Suprapubic skin (tissue), 4 donors: ENCODE measurements around the gene ADGRG2. TPM values are rescaled to one million over a fixed set of nuclear protein-coding genes. Genes with fewer than 3 reads are reported as not detected.

Source experiments
- DNase-seq, 2 donors: peaks; one replicate each; pipeline ENCODE4 v3.0.0-alpha.2; 2019; ENCODE audit warnings: low spot score in 2 of 2
- H3K27ac ChIP-seq: fragments of 200-600 bp; sonication (generic); one replicate; pipeline ENCODE4 v1.5.1; 2019
- H3K27me3 ChIP-seq: fragments of 200-600 bp; sonication (generic); one replicate; pipeline ENCODE4 v1.5.1; 2019
- H3K36me3 ChIP-seq: fragments of 200-600 bp; sonication (generic); one replicate; pipeline ENCODE4 v1.5.1; 2019
- H3K4me1 ChIP-seq: fragments of 200-600 bp; sonication (generic); one replicate; pipeline ENCODE4 v1.5.1; 2019
- H3K4me3 ChIP-seq: fragments of 200-600 bp; sonication (generic); one replicate; pipeline ENCODE4 v1.5.1; 2019; ENCODE audit warnings: mild to moderate bottlenecking
- H3K9me3 ChIP-seq: fragments of 200-600 bp; sonication (generic); one replicate; pipeline ENCODE4 v1.5.1; 2019
- CTCF ChIP-seq, 2 donors: fragments of 200-600 bp in 1 of 2; fragments of 450-650 bp in 1 of 2; sonication (generic) in 1 of 2; IDR thresholded peaks; one replicate each; pipeline ENCODE4 v1.5.1; 2016 to 2019; ENCODE audit warnings: antibody characterized with exemption in 2 of 2, mild to moderate bottlenecking in 1 of 2, moderate library complexity in 1 of 2
- EP300 ChIP-seq: sonication (generic); formaldehyde crosslinking; IDR thresholded peaks from one replicate; pipeline ENCODE4 v1.6.1; 2017; ENCODE audit warnings: antibody characterized with exemption
- POLR2A ChIP-seq, 2 donors: fragments of 450-650 bp; IDR thresholded peaks; one replicate each; pipeline ENCODE4 v1.6.1; 2017; ENCODE audit warnings: antibody characterized with exemption in 2 of 2, mild to moderate bottlenecking in 2 of 2, moderate library complexity in 2 of 2
- POLR2AphosphoS5 ChIP-seq, 3 donors: sonication (generic); formaldehyde crosslinking; IDR thresholded peaks; one replicate each; pipeline ENCODE4 v1.6.1; 2017; ENCODE audit warnings: antibody characterized with exemption in 3 of 3
- WGBS: methylation state at CpG from one replicate; pipeline ENCODE4 v1.1.5; 2018; 5-methylcytosine and 5-hydroxymethylcytosine counted together
- total RNA-seq, 4 donors: library from RNA; depleted of rRNA; stranded (reverse); fragments of >200 nt; gene quantifications; one replicate each; pipeline ENCODE4 v1.1.0, GENCODE V29; 2016

ADGRG2 gene
- total RNA-seq, 4 donors from 2014 or later, result 0.24 to 2.0 (median 0.60) TPM

- Histone ChIP-seq H3K9me3 (no peaks in the 10 kb centered on the region), H3K4me1 (no peaks in the 10 kb centered on the region), H3K4me3 (no peak overlapping the region), H3K27me3 (no peaks in the 10 kb centered on the region), H3K27ac (no peak overlapping the region), H3K36me3 (no peaks in the 10 kb centered on the region)
- DNase-seq, result no peak
- TF ChIP-seq EP300, result no peak
- TF ChIP-seq POLR2A (IDR thresholded peaks at IDR 0.05), result no peak
- WGBS, result 90% methylated on average over 7 of the region's 7 CpGs
Measured at GRCh38 chrX:18974993-18975392, 147.3 kb downstream of the ADGRG2 start.

GRCh38 chrX:18973527-18974192 is 148.6 kb downstream of the ADGRG2 start:
- Histone ChIP-seq H3K4me1 (no peaks in the 10 kb centered on the region), H3K4me3 (no peak overlapping the region), H3K27ac (no peak overlapping the region), H3K27me3 (no peaks in the 10 kb centered on the region), H3K36me3 (no peaks in the 10 kb centered on the region), H3K9me3 (no peaks in the 10 kb centered on the region)
- TF ChIP-seq POLR2A (IDR thresholded peaks at IDR 0.05), result no peak
- no peak for TF ChIP-seq CTCF (IDR thresholded peaks at IDR 0.05)
- no peak for TF ChIP-seq EP300
- no peak for TF ChIP-seq POLR2AphosphoS5 (IDR thresholded peaks at IDR 0.05)
- 70% methylated on average over 7 of the region's 7 CpGs for WGBS
- no peak for DNase-seq

- H3K9me3 ChIP-seq, result no peaks in the 10 kb centered on the region
- H3K27me3 ChIP-seq, result no peaks in the 10 kb centered on the region
- TF ChIP-seq CTCF (IDR thresholded peaks at IDR 0.05) (no peak), POLR2AphosphoS5 (IDR thresholded peaks at IDR 0.05) (no peak), EP300 (no peak), POLR2A (IDR thresholded peaks at IDR 0.05) (no peak)
- H3K4me1 ChIP-seq, result no peaks in the 10 kb centered on the region
- WGBS, result 44% methylated on average over 2 of the region's 2 CpGs
- no peaks in the 10 kb centered on the region for H3K36me3 ChIP-seq
- H3K27ac ChIP-seq, result no peak overlapping the region
- no peak overlapping the region for H3K4me3 ChIP-seq
- DNase-seq, result no peak
Measured at GRCh38 chrX:18971506-18971905, 150.8 kb downstream of the ADGRG2 start.

- TF ChIP-seq EP300, result no peak
- no peak for TF ChIP-seq POLR2AphosphoS5 (IDR thresholded peaks at IDR 0.05)
- TF ChIP-seq CTCF (IDR thresholded peaks at IDR 0.05), result no peak
- TF ChIP-seq POLR2A (IDR thresholded peaks at IDR 0.05), result no peak
- Histone ChIP-seq H3K27me3 (no peaks in the 10 kb centered on the region), H3K4me1 (no peaks in the 10 kb centered on the region), H3K27ac (no peak overlapping the region), H3K9me3 (no peaks in the 10 kb centered on the region), H3K4me3 (no peak overlapping the region), H3K36me3 (no peaks in the 10 kb centered on the region)
- DNase-seq, result no peak
Measured at GRCh38 chrX:18970465-18970864, 151.8 kb downstream of the ADGRG2 start.

GRCh38 chrX:18966624-18967023 is 155.6 kb downstream of the ADGRG2 start:
- no peaks in the 10 kb centered on the region for H3K9me3 ChIP-seq
- H3K27me3 ChIP-seq, result no peaks in the 10 kb centered on the region
- WGBS, result 78% methylated on average over 5 of the region's 5 CpGs
- no peak overlapping the region for H3K27ac ChIP-seq
- TF ChIP-seq EP300 (no peak), POLR2AphosphoS5 (IDR thresholded peaks at IDR 0.05) (no peak), POLR2A (IDR thresholded peaks at IDR 0.05) (no peak), CTCF (IDR thresholded peaks at IDR 0.05) (no peak)
- no peak for DNase-seq
- no peaks in the 10 kb centered on the region for H3K4me1 ChIP-seq
- no peaks in the 10 kb centered on the region for H3K36me3 ChIP-seq
- no peak overlapping the region for H3K4me3 ChIP-seq

GRCh38 chrX:18964901-18965300 is 157.4 kb downstream of the ADGRG2 start:
- H3K27ac ChIP-seq, result no peak overlapping the region
- H3K4me1 ChIP-seq, result no peaks in the 10 kb centered on the region
- TF ChIP-seq POLR2AphosphoS5 (IDR thresholded peaks at IDR 0.05) (no peak), EP300 (no peak), POLR2A (IDR thresholded peaks at IDR 0.05) (no peak), CTCF (IDR thresholded peaks at IDR 0.05) (no peak)
- no peaks in the 10 kb centered on the region for H3K36me3 ChIP-seq
- H3K27me3 ChIP-seq, result no peaks in the 10 kb centered on the region
- DNase-seq, result no peak
- WGBS, result 53% methylated on average over 9 of the region's 9 CpGs
- no peak overlapping the region for H3K4me3 ChIP-seq
- no peaks in the 10 kb centered on the region for H3K9me3 ChIP-seq
